Chondrocyte (in vitro differentiated cells): ENCODE results near the gene GPR142. TPM values are rescaled to one million over a fixed set of nuclear protein-coding genes. Genes with fewer than 3 reads are reported as not detected.
"Not testable (repeated sequence)": the region's sequence is repeated elsewhere in the genome, so short reads cannot be mapped to it uniquely, and the experiment has no call there.

Experiments
- DNase-seq: peaks from one replicate; pipeline ENCODE4 v3.0.0; 2021; ENCODE audit warnings: mixed read lengths, low spot score
- H3K27ac Mint-ChIP-seq: one replicate; pipeline ENCODE4 v1.8.0; 2021; ENCODE audit warnings: mild to moderate bottlenecking, moderate library complexity, mixed read lengths; ENCODE audit not compliant: unreplicated experiment
- H3K27me3 Mint-ChIP-seq: 2 replicates; pipeline ENCODE4 v1.8.0; 2021; ENCODE audit warnings: low read depth, mixed read lengths
- H3K36me3 Mint-ChIP-seq: 2 replicates; pipeline ENCODE4 v1.8.0; 2021; ENCODE audit warnings: low read depth, mixed read lengths
- H3K4me1 Mint-ChIP-seq: 2 replicates; pipeline ENCODE4 v1.8.0; 2021; ENCODE audit warnings: low read depth, mild to moderate bottlenecking, mixed read lengths
- H3K4me3 Mint-ChIP-seq: one replicate; pipeline ENCODE4 v1.8.0; 2021; ENCODE audit warnings: mild to moderate bottlenecking, moderate library complexity, mixed read lengths; ENCODE audit not compliant: unreplicated experiment
- H3K9me3 Mint-ChIP-seq: 2 replicates; pipeline ENCODE4 v1.8.0; 2021; ENCODE audit warnings: low read depth, mixed read lengths
- CTCF ChIP-seq: fragments of 200-600 bp; sonication (generic); IDR thresholded peaks from 2 replicates; pipeline ENCODE4 v1.5.0; 2021; ENCODE audit warnings: antibody characterized with exemption, mild to moderate bottlenecking, moderate library complexity
- total RNA-seq: library from RNA; stranded (reverse); gene quantifications from 3 replicates; pipeline ENCODE4 v1.2.1, GENCODE V29; 2021

GPR142 gene
- total RNA-seq, 1 donor from 2014 or later = not detected

- Mint-ChIP-seq H3K27me3 (peaks cover 5% of the 10 kb centered on the region), H3K36me3 (no peaks in the 10 kb centered on the region), H3K27ac (no peak overlapping the region), H3K4me3 (no peak overlapping the region), H3K9me3 (no peaks in the 10 kb centered on the region), H3K4me1 (no peaks in the 10 kb centered on the region)
- DNase-seq = no peak
- no peak for TF ChIP-seq CTCF
Measured at GRCh38 chr17:74404789-74405188, 37.5 kb downstream of the GPR142 start.

GRCh38 chr17:74405311-74405710 lies 38.0 kb downstream of the GPR142 start:
- not testable (repeated sequence) for DNase-seq, H3K4me3 Mint-ChIP-seq, H3K27ac Mint-ChIP-seq, H3K27me3 Mint-ChIP-seq, H3K36me3 Mint-ChIP-seq, H3K9me3 Mint-ChIP-seq, H3K4me1 Mint-ChIP-seq

- peaks cover 5% of the 10 kb centered on the region for H3K9me3 Mint-ChIP-seq
- TF ChIP-seq CTCF = no peak
Measured at GRCh38 chr17:74407384-74407783, 40.1 kb downstream of the GPR142 start.

GRCh38 chr17:74408262-74408661 lies 41.0 kb downstream of the GPR142 start:
- H3K4me1 Mint-ChIP-seq = no peaks in the 10 kb centered on the region
- no peak overlapping the region for H3K27ac Mint-ChIP-seq
- peaks cover 5% of the 10 kb centered on the region for H3K9me3 Mint-ChIP-seq
- peaks cover 5% of the 10 kb centered on the region for H3K27me3 Mint-ChIP-seq
- TF ChIP-seq CTCF = peak; percentile 30
- DNase-seq = no peak
- H3K4me3 Mint-ChIP-seq = no peak overlapping the region
- H3K36me3 Mint-ChIP-seq = peaks cover 3% of the 10 kb centered on the region

More at GRCh38 chr17:74407384-74407783, 40.1 kb downstream of the GPR142 start:
- H3K27ac Mint-ChIP-seq = no peak overlapping the region
- no peak for DNase-seq
- peaks cover 3% of the 10 kb centered on the region for H3K36me3 Mint-ChIP-seq
- H3K4me1 Mint-ChIP-seq = no peaks in the 10 kb centered on the region
- H3K4me3 Mint-ChIP-seq = no peak overlapping the region
- peaks cover 5% of the 10 kb centered on the region for H3K27me3 Mint-ChIP-seq

- no peak for DNase-seq
- H3K36me3 Mint-ChIP-seq = peaks cover 3% of the 10 kb centered on the region
- no peak overlapping the region for H3K27ac Mint-ChIP-seq
Measured at GRCh38 chr17:74408815-74409214, 41.5 kb downstream of the GPR142 start.

More at GRCh38 chr17:74408815-74409214, 41.5 kb downstream of the GPR142 start:
- Mint-ChIP-seq H3K9me3 (peaks cover 5% of the 10 kb centered on the region), H3K4me3 (no peak overlapping the region), H3K4me1 (no peaks in the 10 kb centered on the region), H3K27me3 (peaks cover 5% of the 10 kb centered on the region)
- TF ChIP-seq CTCF = no peak
